ENCODE results near the gene MTCH1.
A peak's percentile ranks its signal among the peaks of the same experiment; 100 is the strongest.
"Not testable (repeated sequence)": the region's sequence is repeated elsewhere in the genome, so short reads cannot be mapped to it uniquely, and the experiment has no call there.

The MTCH1 gene

DNA sequence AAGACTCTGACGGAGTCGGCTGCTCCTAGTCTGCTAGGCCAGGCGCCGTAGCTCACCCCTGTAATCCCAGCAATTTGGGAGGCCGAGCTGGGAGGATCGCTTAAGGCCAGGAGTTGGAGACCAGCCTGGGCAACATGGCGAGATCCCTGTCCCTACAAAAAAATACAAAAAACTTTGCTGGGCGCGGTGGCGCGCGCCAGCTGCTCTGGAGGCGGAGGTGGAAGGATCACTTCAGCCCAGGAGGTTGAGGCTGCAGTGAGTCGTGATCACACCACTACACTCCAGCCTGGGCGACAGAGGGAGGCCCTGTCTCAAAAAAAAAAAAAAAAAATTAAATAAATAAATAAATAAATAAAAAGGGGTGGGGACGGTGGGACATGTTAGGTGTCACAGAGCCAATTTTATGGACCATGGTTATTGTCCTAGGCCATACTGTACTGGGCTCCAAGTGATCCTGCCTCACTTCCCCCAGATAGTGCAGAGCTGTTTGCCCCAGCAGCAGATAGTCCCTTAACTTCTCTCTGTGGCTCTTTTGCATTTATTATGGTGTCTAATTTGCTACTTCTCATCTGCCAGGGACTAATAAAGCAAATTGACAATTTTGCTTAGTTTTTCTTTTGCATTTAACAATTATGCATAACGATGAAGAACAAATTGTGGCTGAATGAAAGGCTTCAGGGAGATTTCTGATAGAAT lies 26.3 kb downstream of the MTCH1 start:
- no peak for DNase-seq
- in situ Hi-C loops (cut with MboI; ENCODE audit: low pct_unique_long_range_greater_than_20kb, low sequenced_read_pairs) = no loop called here

DNA sequence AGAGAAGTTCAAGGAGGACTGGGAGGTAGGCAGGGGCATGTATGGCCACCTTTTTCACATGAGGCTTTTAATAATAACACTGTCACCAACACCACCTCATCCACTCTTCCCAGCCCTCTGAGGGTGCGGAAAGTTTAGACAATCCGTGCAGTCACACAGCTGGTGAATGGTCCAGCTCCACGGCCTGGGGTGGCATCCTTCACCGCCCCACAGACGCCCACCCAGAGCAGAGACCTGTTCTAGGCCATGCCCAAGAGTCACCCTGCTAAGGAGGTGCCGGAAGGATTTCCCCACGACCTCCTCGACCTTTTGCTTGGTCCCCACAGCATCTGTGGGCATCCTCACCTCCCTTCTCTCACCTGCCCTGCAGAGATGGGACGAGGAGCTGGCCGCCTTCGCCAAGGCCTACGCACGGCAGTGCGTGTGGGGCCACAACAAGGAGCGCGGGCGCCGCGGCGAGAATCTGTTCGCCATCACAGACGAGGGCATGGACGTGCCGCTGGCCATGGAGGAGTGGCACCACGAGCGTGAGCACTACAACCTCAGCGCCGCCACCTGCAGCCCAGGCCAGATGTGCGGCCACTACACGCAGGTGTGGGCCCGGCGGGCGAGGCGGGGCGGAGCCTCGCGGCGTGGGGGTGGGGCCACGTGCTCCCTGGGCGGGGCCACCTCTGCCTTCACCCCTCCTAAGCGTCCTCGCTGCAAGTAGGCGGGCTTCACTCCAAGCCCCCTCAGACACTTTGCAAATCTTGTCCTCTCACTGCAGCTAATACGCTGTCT lies 27.0 kb downstream of the MTCH1 start:
- DNase-seq = no peak
- in situ Hi-C loops (cut with MboI; ENCODE audit: low pct_unique_long_range_greater_than_20kb, low sequenced_read_pairs) = no loop called here

DNA sequence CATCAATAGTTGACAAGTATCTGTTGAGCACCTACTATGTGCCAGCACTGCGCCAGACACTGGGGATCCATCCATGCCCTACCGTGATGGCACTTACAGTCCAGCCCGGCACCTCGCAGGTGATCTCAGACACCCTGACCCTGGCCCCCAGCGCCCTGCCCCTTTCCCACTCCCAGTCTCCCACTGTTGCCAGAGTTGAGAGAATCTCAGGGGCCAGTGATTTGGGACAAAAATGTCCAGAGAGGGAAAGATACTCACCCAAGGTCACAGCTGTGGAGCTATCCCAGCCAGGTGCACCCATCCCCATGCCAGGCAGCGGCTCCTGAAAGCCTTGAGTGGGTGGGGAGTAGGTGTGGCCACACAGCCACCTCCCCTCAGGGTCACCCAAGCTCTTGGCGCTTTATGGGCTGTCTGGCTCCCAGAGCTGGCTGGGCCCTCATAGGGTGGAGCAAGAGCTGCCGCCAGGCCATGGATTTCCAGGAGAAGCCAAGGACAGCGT lies 28.2 kb downstream of the MTCH1 start:
- in situ Hi-C loops (cut with MboI; ENCODE audit: low pct_unique_long_range_greater_than_20kb, low sequenced_read_pairs) = no loop called here
- no peak for DNase-seq

DNA sequence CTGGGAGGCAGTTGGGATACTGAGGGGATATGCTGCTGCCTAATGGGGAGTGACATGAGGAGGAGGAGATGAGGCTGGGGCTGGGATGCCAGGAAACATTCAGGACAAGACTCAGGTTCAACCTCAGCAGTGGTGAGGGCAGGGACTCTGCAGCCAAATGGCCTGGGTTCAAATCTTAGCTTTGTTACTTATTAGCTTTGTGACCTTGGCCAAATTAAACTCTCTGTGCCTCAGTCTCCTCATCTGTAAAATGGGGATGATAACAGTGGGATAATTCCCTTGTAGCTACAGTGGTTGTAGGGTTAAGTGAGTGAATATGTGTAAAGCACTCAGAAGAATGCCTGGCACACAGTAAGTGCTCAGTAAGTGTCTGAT lies 29.6 kb downstream of the MTCH1 start:
- in situ Hi-C loops (cut with MboI; ENCODE audit: low pct_unique_long_range_greater_than_20kb, low sequenced_read_pairs) = no loop called here
- no peak for DNase-seq

DNA sequence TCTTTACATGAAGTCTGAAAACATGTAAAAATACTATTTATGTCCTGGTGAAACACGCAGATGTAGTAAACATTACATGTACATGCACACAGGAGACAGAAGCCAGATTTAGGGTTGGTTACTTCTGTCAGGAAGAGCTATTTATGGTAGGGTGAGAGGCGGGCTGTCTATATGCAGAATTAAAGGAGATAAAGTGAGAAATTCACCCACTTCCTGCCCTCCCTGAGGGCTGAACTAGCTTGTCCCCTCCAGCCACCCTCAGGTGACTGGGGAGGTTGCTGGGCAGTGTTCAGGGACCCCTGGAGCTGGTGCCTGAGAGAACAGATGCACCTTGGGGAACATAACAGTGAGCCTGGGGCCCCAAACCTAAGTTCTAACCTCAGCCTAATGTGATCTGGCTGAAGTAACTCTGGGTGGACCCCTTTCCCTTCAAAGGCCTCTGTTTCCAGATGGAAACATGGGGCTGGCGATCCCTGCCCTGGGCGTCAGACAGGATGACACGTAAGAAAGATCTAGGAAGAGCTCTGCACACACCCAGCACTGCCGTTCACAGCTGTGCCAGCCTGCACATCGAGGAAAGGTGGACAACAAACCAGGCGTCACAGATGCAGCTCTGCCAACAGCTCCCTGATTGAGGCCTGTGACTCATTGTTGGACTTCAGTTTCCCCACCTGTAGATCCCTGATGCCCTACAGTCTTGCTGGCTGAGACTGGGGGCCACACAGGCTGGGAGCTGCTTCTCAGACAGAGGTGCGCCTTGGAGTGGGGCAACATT lies 30.1 kb downstream of the MTCH1 start:
- in situ Hi-C loops (cut with MboI; ENCODE audit: low pct_unique_long_range_greater_than_20kb, low sequenced_read_pairs) = no loop called here
- no peak for DNase-seq

DNA sequence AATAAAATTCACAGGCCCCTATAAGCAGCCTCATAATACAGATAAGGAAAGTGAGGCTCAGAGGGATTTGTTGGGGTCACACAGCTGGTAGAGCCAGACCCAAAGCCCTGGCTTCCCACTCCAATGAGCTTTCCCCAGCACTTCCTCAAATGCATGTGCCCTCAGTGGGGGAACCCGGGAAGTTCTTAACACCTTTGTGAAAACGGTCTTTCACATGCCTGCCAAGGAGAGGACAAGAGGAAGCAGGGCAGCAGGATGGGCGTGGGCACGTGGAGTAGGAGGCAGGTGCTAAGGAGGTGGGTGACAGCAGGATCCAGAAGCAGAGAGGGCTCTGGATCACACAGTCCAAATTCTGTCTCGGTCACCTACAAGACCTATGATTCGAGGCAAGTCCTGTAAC lies 30.9 kb downstream of the MTCH1 start:
- no peak for DNase-seq
- in situ Hi-C loops (cut with MboI; ENCODE audit: low pct_unique_long_range_greater_than_20kb, low sequenced_read_pairs) = no loop called here

DNA sequence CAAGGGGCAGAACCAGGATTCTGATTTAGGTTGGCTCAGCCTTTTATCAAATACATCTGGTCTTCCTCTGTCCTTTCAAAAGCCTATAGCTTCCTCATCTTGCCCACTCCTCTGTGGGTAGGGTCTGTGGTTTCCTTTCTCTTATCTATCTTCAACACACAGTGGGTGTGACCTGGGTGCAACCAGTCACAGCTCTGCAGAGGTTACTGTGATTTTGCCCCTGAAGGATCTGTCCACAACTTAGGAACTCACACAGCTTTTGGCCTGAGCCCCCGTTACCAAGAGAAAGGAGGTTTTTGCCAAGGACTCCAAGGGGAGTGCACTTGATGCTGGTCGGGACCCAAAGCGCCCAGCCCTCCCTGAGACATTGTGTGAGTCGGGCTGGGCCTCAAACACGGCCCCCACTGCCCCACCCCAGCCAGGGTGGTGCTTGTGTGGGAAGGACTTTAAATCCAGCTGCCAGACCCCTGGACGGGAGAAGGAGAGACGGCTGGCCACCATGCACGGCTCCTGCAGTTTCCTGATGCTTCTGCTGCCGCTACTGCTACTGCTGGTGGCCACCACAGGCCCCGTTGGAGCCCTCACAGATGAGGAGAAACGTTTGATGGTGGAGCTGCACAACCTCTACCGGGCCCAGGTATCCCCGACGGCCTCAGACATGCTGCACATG lies 31.6 kb downstream of the MTCH1 start, which contains the start of gene PI16:
TSS of gene PI16 (plus strand) at position 477 of the 670 bp plus-strand sequence. CDS start at position 500, 23 bp downstream.
- in situ Hi-C loops (cut with MboI; ENCODE audit: low pct_unique_long_range_greater_than_20kb, low sequenced_read_pairs) = no loop called here
- DNase-seq = peak; percentile 98

DNA sequence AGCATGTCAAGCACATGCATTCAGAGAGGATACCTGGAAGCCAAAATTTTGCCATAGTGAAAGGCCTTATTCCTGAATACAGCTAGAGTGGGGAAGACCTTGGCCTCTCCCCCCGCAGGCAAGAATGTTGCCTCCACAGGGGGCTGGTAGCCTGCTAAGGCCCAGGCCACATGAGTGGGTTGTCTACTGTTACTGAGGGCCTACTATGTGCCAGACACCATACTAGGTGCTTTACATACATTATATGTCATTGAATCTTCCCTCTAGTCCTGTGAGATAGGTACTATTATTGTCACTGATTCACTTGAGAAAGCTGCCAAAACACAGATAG lies 32.1 kb downstream of the MTCH1 start:
- DNase-seq = no peak
- in situ Hi-C loops (cut with MboI; ENCODE audit: low pct_unique_long_range_greater_than_20kb, low sequenced_read_pairs) = no loop called here

DNA sequence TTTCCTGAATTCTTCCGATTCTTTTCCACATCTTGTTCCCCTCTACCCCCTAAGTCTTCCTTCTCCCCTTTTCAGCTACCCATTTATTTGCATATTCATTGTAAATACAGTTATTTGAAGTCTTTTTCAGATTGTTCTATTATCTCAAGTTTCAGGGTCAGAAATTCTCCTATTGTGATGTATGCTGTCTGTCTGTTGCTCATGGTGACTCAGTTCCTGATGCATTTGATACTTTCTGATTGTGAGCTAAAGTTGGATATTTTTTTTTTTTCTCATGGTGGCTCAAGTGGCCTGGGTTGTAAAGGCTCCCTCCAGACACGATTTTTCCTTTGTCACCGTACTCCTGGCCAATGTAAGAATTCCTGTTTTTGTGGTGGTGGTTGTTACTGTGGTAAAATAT lies 36.4 kb downstream of the MTCH1 start:
- DNase-seq = no peak
- in situ Hi-C loops (cut with MboI; ENCODE audit: low pct_unique_long_range_greater_than_20kb, low sequenced_read_pairs) = no loop called here

DNA sequence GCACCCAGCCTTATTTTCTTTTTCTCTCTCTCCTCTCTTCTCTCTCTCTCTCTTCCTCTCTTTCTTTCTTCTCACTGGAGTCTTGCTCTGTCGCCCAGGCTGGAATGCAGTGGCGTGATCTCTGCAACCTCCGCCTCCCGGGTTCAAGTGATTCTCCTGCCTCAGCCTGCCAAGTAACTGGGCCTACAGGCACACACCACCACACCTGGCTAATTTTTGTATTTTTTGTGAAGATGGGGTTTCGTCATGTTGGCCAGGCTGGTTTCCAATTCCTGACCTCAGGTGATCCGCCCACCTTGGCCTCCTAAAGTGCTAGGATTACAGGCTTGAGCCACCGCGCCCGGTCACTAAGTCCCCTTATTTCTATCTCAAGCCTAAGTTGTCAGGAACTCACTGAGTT lies 36.9 kb downstream of the MTCH1 start:
- DNase-seq = not testable (repeated sequence)

DNA sequence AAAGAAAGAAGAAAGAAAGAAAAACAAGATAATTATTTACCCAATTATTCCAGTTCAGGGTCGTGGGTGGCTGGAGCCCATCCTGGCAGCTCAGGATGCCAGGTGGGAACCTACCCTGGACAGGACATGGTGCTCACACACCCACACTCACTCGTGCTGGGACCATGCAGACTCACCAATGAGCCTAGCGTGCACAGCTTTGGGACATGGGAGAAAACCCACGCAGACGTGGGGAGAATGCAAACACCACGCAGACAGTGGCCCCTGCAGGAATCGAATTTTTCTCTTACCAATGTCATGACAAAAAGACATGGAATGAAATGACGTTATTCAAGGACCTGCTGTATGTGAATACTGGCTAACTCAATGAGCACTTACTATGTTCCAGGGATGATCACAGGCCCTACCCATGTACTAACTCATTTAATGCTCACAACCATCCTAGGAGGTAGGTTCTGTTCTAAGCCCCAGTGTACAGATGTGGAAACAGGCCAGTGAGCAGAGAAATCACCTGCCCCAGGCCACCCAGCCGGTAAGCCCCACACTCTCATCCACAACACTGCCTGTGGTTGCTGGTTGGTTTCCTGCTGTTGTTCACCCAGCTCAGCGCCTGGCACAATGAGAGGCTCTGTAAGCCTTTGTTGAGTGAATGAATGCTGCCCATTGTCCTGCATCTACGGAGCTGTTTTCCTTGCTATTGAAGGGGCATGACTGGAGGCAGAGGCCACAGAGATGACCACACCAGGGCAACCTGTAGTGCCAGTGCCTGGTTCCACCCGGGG lies 38.2 kb downstream of the MTCH1 start:
- in situ Hi-C loops (cut with MboI; ENCODE audit: low pct_unique_long_range_greater_than_20kb, low sequenced_read_pairs) = no loop called here

More for the DNA sequence above, 36.9 kb downstream of the MTCH1 start:
- in situ Hi-C loops (cut with MboI; ENCODE audit: low pct_unique_long_range_greater_than_20kb, low sequenced_read_pairs) = not testable (repeated sequence)

DNA sequence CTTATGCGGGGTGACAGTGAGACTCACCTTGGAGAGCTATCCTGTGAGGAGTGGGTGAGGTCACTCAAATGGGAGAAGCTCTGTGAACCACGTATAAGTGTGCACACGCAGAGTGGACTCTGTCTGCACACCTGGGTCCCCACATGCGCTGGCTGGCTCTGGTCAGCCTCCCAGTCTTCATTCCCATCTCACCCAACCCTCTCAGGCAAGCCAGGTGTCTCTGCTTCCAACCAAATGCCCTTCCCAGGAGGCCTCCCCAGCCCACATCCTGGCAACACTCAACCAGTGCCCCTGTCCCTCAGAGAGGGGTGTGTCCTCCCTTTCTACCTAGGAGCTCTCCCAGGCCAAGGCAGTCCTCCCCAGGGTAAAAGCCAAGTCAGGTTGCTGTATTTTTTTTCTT lies 39.5 kb downstream of the MTCH1 start:
- in situ Hi-C loops (cut with MboI; ENCODE audit: low pct_unique_long_range_greater_than_20kb, low sequenced_read_pairs) = no loop called here

More for the DNA sequence above, 38.2 kb downstream of the MTCH1 start:
- DNase-seq = no peak

DNA sequence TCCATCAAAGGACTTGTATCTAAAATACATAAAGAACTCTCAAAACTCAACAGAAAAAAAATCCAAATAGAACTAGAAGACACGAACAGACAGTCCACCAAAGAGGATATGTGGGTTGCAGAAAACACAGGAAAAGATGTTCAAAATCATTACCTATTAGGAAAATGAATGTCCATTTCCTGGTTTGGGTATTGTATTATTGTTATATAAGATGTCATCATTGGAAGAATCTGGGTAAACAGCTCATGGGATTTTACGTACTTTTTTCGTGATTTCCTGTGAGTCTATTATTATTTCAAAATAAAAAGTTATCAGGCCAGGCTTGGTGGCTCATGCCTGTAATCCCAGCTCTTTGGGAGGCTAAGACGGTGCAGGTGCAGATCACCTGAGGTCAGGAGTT lies 40.7 kb downstream of the MTCH1 start:
- in situ Hi-C loops (cut with MboI; ENCODE audit: low pct_unique_long_range_greater_than_20kb, low sequenced_read_pairs) = no loop called here
- no peak for DNase-seq

More for the DNA sequence above, 39.5 kb downstream of the MTCH1 start:
- DNase-seq = no peak

DNA sequence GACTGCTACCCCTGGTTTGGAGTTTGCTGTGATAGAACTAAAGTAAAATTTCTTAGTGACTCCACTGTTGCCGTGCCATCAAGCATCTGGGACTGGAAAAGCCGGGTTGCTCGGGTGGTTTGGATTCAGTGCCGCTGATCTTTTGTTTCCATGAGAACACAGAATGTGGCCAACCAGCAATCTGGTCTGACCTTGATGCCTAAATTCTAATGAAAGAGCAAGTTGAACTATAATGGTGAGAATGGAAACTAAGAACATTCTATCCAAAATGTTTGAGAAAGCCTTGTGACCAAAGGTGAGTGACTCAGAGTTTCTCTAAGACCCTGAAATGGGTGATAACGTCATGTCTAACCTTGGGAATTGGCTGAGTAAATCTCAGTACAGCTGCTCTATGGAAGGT lies 41.3 kb downstream of the MTCH1 start:
- in situ Hi-C loops (cut with MboI; ENCODE audit: low pct_unique_long_range_greater_than_20kb, low sequenced_read_pairs) = no loop called here

DNA sequence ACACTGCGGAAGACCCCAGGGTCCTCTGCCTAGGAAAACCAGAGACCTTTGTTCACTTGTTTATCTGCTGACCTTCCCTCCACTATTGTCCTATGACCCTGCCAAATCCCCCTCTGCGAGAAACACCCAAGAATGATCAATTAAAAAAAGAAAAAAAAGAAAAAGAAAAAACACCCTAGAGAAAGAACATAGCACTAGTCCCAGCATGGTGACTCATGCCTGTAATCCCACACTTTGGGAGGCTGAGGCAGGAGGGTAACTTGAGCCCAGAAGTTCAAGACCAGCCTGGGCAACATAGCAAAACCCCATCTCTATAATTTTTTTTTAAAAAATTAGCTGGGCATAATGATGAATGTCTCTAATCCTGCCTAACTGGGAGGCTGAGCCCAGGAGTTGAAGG lies 43.7 kb downstream of the MTCH1 start:
- DNase-seq; in situ Hi-C loops (cut with MboI; ENCODE audit: low pct_unique_long_range_greater_than_20kb, low sequenced_read_pairs): not testable (repeated sequence)

More for the DNA sequence above, 41.3 kb downstream of the MTCH1 start:
- no peak for DNase-seq

DNA sequence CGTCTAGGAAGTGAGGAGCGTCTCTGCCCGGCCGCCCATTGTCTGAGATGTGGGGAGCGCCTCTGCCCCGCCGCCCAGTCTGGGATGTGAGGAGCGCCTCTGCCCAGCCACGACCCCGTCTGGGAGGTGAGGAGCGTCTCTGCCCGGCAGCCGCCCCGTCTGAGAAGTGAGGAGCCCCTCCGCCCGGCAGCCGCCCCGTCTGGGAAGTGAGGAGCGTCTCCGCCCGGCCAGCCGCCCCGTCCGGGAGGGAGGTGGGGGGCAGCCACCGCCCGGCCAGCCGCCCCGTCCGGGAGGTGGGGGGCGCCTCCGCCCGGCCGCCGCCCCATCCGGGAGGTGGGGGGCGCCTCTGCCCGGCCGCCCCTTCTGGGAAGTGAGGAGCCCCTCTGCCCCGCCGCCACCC lies 44.4 kb downstream of the MTCH1 start:
- DNase-seq; in situ Hi-C loops (cut with MboI; ENCODE audit: low pct_unique_long_range_greater_than_20kb, low sequenced_read_pairs): not testable (repeated sequence)

DNA sequence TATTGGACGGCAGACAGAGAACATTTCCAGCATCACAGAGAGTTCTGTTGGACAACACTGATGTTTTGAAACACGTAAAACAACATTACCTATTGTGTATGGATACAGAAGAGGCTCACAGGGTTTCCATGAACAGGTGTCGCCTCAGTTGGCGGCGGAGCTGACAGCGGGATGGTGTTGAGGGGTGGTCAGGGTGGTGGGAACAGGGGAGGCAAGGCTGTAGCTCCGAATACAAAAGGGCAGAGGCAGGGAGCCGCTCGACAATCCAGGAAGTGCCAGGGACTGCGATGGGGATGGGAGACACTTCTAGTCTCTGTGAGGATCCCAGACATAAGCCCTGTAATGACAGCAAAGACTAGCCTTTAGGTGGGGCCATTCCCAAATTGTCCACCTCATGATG lies 46.0 kb downstream of the MTCH1 start:
- no peak for DNase-seq
- in situ Hi-C loops (cut with MboI; ENCODE audit: low pct_unique_long_range_greater_than_20kb, low sequenced_read_pairs) = no loop called here

DNA sequence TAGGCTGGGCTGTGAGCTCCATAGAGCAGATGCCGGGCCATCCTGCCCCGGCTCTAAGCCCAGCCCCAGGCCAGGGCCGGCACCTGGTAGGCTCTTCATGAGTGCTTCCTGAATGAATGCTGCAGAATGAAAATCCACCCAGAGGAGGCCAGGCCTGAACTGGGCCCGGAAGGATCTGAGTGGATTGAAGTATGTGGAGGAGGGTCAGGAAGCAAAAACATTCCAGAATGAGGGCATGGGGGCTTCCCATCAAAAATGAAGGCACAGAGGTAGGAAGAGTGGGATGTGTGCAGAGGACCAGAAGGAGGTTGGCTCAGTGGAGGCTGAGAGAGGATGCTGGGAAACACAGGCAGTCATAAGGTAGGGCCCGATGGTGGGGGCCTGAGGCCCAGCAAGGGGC lies 47.0 kb downstream of the MTCH1 start:
- in situ Hi-C loops (cut with MboI; ENCODE audit: low pct_unique_long_range_greater_than_20kb, low sequenced_read_pairs); DNase-seq: not testable (repeated sequence)

DNA sequence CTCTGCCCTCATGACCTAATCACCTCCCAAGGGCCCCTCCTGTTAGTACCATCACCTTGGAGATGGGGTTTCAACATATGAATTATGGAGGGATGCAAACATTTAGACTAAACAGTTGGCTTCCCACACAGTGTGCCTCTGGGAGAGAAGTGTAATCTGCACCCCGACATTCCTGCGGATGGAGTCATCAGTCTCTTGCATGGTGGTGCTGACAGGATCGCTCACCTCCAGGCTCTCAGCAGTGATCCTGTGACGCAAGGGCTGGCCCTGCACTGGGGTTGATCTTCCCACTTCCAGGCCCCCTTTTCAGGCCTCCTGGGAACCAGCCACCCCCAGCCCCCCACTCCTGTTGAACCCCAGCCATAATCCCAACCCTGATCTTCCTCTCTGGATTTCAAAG lies 47.5 kb downstream of the MTCH1 start:
- DNase-seq = no peak
- in situ Hi-C loops (cut with MboI; ENCODE audit: low pct_unique_long_range_greater_than_20kb, low sequenced_read_pairs) = no loop called here

Measured in KBM-7 (cell line).